Ishikawa (cell line): ENCODE measurements around the gene COASY.

Source experiments
- CEBPB ChIP-seq: IDR thresholded peaks from 2 replicates; pipeline ENCODE4 v1.6.1; 2012
- CREB1 ChIP-seq: IDR thresholded peaks from 2 replicates; pipeline ENCODE4 v1.6.1; 2012; ENCODE audit warnings: low read depth
- EGR1 ChIP-seq: IDR thresholded peaks from 2 replicates; pipeline ENCODE4 v1.6.1; 2012
- EP300 ChIP-seq: IDR thresholded peaks from 2 replicates; pipeline ENCODE4 v1.6.1; 2012; ENCODE audit warnings: borderline replicate concordance
- FOXM1 ChIP-seq: IDR thresholded peaks from 2 replicates; pipeline ENCODE4 v1.6.1; 2012; ENCODE audit warnings: low read depth, borderline replicate concordance
- MAX ChIP-seq: IDR thresholded peaks from 2 replicates; pipeline ENCODE4 v1.6.1; 2012
- NFIC ChIP-seq: IDR thresholded peaks from 2 replicates; pipeline ENCODE4 v1.6.1; 2012
- RAD21 ChIP-seq: IDR thresholded peaks from 2 replicates; pipeline ENCODE4 v1.6.1; 2012; ENCODE audit warnings: low read depth
- TAF1 ChIP-seq: IDR thresholded peaks from 2 replicates; pipeline ENCODE4 v1.6.1; 2012; ENCODE audit warnings: low read depth, mild to moderate bottlenecking
- TCF12 ChIP-seq: IDR thresholded peaks from 2 replicates; pipeline ENCODE4 v1.6.1; 2012; ENCODE audit warnings: low read depth
- TEAD4 ChIP-seq: IDR thresholded peaks from 2 replicates; pipeline ENCODE4 v1.6.1; 2012
- YY1 ChIP-seq: IDR thresholded peaks from 2 replicates; pipeline ENCODE4 v1.6.1; 2012; ENCODE audit warnings: low read depth
- ZBTB7A ChIP-seq: IDR thresholded peaks from 2 replicates; pipeline ENCODE4 v1.6.1; 2012; ENCODE audit warnings: low read depth
- TF ChIP-seq, protein P1 (sequence below): IDR thresholded peaks from 2 replicates; pipeline ENCODE4 v1.6.1; 2012; ENCODE audit warnings: low read depth, mild to moderate bottlenecking
- TF ChIP-seq, protein P2 (sequence below): IDR thresholded peaks from 2 replicates; pipeline ENCODE4 v1.6.1; 2012

The COASY gene

DNA sequence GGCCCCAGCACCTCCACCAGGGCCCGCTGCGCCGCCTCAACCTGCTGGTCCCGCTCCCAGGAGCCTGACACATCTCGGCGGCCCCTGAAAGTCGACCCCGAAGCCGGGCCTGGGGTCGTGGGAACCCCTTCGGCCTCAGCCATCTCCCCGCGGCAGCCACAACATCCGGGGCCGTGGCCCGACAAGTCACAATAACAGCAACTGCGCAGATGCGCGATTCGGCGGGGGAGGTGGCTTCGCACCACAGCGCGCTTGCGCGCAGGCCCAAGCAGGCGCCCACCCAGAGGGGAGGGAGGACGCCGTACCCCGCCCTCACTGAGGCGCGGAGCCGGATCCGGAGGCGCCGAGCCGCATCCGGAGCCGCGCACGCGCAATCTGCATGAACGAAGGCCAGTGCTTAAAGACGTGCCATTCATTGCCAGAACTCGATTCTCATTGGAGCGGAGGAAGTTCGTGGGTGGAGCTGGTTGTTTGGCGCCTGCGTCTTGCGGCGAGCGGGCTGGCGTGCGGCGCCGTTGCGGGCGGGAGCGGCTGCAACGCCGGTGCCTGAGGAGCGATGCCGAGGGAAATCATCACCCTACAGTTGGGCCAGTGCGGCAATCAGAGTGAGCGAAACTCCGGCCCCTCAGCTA lies 47.4 kb downstream of the COASY start, which contains the start of the genes RETREG3 and TUBG1:
TSS of gene RETREG3 (minus strand) at position 193 of the 632 bp plus-strand sequence. CDS start at position 143, 50 bp downstream.
TSS of gene TUBG1 (plus strand) at position 502 of the 632 bp plus-strand sequence. CDS start at position 557, 55 bp downstream.
- TF ChIP-seq EP300 (no peak), YY1 (peak; percentile 30), CREB1 (no peak), TAF1 (peak; percentile 82), ZBTB7A (0 out of 2 replicates have a peak, but pooled peaks have one; percentile 38), EGR1 (peak; percentile 3; the same call in 1 of the 2 replicates), MAX (peak; percentile 94), NFIC (peak; percentile 11; the same call in 1 of the 2 replicates), TEAD4 (0 out of 2 replicates have a peak, but pooled peaks have one; percentile 25), FOXM1 (no peak), TCF12 (peak; percentile 33; the same call in 1 of the 2 replicates), CEBPB (no peak), RAD21 (no peak)
- TF ChIP-seq, protein P1, sequence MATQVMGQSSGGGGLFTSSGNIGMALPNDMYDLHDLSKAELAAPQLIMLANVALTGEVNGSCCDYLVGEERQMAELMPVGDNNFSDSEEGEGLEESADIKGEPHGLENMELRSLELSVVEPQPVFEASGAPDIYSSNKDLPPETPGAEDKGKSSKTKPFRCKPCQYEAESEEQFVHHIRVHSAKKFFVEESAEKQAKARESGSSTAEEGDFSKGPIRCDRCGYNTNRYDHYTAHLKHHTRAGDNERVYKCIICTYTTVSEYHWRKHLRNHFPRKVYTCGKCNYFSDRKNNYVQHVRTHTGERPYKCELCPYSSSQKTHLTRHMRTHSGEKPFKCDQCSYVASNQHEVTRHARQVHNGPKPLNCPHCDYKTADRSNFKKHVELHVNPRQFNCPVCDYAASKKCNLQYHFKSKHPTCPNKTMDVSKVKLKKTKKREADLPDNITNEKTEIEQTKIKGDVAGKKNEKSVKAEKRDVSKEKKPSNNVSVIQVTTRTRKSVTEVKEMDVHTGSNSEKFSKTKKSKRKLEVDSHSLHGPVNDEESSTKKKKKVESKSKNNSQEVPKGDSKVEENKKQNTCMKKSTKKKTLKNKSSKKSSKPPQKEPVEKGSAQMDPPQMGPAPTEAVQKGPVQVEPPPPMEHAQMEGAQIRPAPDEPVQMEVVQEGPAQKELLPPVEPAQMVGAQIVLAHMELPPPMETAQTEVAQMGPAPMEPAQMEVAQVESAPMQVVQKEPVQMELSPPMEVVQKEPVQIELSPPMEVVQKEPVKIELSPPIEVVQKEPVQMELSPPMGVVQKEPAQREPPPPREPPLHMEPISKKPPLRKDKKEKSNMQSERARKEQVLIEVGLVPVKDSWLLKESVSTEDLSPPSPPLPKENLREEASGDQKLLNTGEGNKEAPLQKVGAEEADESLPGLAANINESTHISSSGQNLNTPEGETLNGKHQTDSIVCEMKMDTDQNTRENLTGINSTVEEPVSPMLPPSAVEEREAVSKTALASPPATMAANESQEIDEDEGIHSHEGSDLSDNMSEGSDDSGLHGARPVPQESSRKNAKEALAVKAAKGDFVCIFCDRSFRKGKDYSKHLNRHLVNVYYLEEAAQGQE = no peak
- TF ChIP-seq, protein P2, sequence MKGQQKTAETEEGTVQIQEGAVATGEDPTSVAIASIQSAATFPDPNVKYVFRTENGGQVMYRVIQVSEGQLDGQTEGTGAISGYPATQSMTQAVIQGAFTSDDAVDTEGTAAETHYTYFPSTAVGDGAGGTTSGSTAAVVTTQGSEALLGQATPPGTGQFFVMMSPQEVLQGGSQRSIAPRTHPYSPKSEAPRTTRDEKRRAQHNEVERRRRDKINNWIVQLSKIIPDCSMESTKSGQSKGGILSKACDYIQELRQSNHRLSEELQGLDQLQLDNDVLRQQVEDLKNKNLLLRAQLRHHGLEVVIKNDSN = no peak

DNA sequence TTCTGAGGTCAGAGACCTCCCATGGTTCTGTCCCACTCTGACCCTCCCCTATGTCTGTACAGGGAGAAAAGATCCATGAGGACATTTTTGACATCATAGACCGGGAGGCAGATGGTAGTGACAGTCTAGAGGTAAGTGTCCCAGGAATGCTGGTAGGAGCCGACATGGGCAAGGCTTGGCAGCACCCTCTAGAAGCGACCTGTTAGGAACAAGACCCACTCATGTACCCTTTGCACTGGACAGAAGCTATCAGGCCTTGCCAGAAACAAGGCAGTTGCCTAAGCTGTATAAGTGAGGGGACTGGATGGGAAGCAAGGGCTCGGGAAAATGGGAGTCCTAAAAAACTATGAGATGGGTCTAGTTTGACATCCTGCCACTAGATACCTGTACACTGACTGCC lies 50.1 kb downstream of the COASY start:
- TF ChIP-seq CREB1 (no peak), TEAD4 (no peak)

GRCh38 chr17:42613699-42614295 lies 51.8 kb downstream of the COASY start:
- TF ChIP-seq NFIC = no peak
- TF ChIP-seq, protein P2 = no peak
- TF ChIP-seq ZBTB7A = no peak
- TF ChIP-seq TCF12 = no peak
- TF ChIP-seq CEBPB = no peak
- TF ChIP-seq YY1 = no peak
- TF ChIP-seq MAX = no peak
- TF ChIP-seq, protein P1 = no peak
- no peak for TF ChIP-seq CREB1
